ENCODE measurements around the gene RALGAPA2. TPM values are rescaled to one million over a fixed set of nuclear protein-coding genes. Genes with fewer than 3 reads are reported as not detected.

RALGAPA2 gene
- total RNA-seq, 2 experiments from 2014 or later, result 21.2 to 21.9 TPM

- DNase-seq (no peak), ATAC-seq (ENCODE audit: poor library complexity) (no peak)
- intact Hi-C loops (cut with DNase I, micrococcal nuclease), result no loop called here
- Mint-ChIP-seq H3K4me1 (ENCODE audit: low read depth) (no peaks in the 10 kb centered on the region), H3K4me3 (no peak overlapping the region), H3K27me3 (no peaks in the 10 kb centered on the region), H3K36me3 (ENCODE audit: low read depth) (peaks cover 84% of the 10 kb centered on the region), H3K9me3 (no peaks in the 10 kb centered on the region), H3K27ac (no peak overlapping the region)
- no peak for TF ChIP-seq CTCF (IDR thresholded peaks at IDR 0.05)
- Histone ChIP-seq H3K4me1 (ENCODE audit: insufficient read depth, low read length) (no peaks in the 10 kb centered on the region), H3K9me3 (ENCODE audit: control insufficient read depth in 1 of 2, insufficient read depth in 1 of 2, low read length in 2 of 2) (no peaks in the 10 kb centered on the region), H3K27me3 (ENCODE audit: control insufficient read depth in 1 of 2, insufficient read depth in 2 of 2, low read length in 2 of 2) (no peaks in the 10 kb centered on the region), H3K36me3 (ENCODE audit: insufficient read depth, low read length) (peaks cover 49% of the 10 kb centered on the region), H3K4me3 (ENCODE audit: low read length) (no peak overlapping the region), H3K27ac (ENCODE audit: low read depth in 1 of 2, low read length in 2 of 2) (no peak overlapping the region)
- ChIA-PET POLR2A (no interaction called here), CTCF (interaction anchor here (1.3 to 1.9 kb wide), 2 partner anchors 15 to 22 kb away, joined by 3 to 4 read pairs; no protein-coding TSS in a partner anchor)
Observed at GRCh38 chr20:20578838-20579237, 133.6 kb downstream of the RALGAPA2 start.

GRCh38 chr20:20573797-20574196 lies 138.6 kb downstream of the RALGAPA2 start:
- H3K9me3 ChIP-seq (ENCODE audit: control insufficient read depth in 1 of 2, insufficient read depth in 1 of 2, low read length in 2 of 2), result no peaks in the 10 kb centered on the region
- ChIA-PET CTCF (no interaction called here), POLR2A (no interaction called here)
- no peak overlapping the region for H3K4me3 Mint-ChIP-seq
- no peaks in the 10 kb centered on the region for H3K4me1 ChIP-seq (ENCODE audit: insufficient read depth, low read length)
- no peaks in the 10 kb centered on the region for H3K27me3 Mint-ChIP-seq
- ATAC-seq (ENCODE audit: poor library complexity) (no peak), DNase-seq (no peak)
- no peak overlapping the region for H3K27ac ChIP-seq (ENCODE audit: low read depth in 1 of 2, low read length in 2 of 2)
- H3K4me3 ChIP-seq (ENCODE audit: low read length), result no peak overlapping the region
- no peaks in the 10 kb centered on the region for H3K9me3 Mint-ChIP-seq
- peaks cover 28% of the 10 kb centered on the region for H3K36me3 ChIP-seq (ENCODE audit: insufficient read depth, low read length)
- H3K27me3 ChIP-seq (ENCODE audit: control insufficient read depth in 1 of 2, insufficient read depth in 2 of 2, low read length in 2 of 2), result no peaks in the 10 kb centered on the region
- no peak for TF ChIP-seq CTCF (IDR thresholded peaks at IDR 0.05)
- H3K27ac Mint-ChIP-seq, result no peak overlapping the region
- H3K4me1 Mint-ChIP-seq (ENCODE audit: low read depth), result no peaks in the 10 kb centered on the region
- intact Hi-C loops (cut with DNase I, micrococcal nuclease), result no loop called here
- H3K36me3 Mint-ChIP-seq (ENCODE audit: low read depth), result peaks cover 77% of the 10 kb centered on the region

GRCh38 chr20:20571068-20571780 lies 141.2 kb downstream of the RALGAPA2 start:
- H3K9me3 Mint-ChIP-seq, result no peaks in the 10 kb centered on the region
- ATAC-seq (ENCODE audit: poor library complexity) (no peak), DNase-seq (no peak)
- H3K4me1 Mint-ChIP-seq (ENCODE audit: low read depth), result no peaks in the 10 kb centered on the region
- Histone ChIP-seq H3K4me1 (ENCODE audit: insufficient read depth, low read length) (no peaks in the 10 kb centered on the region), H3K27ac (ENCODE audit: low read depth in 1 of 2, low read length in 2 of 2) (no peak overlapping the region), H3K27me3 (ENCODE audit: control insufficient read depth in 1 of 2, insufficient read depth in 2 of 2, low read length in 2 of 2) (no peaks in the 10 kb centered on the region), H3K9me3 (ENCODE audit: control insufficient read depth in 1 of 2, insufficient read depth in 1 of 2, low read length in 2 of 2) (no peaks in the 10 kb centered on the region), H3K4me3 (ENCODE audit: low read length) (no peak overlapping the region), H3K36me3 (ENCODE audit: insufficient read depth, low read length) (peaks cover 18% of the 10 kb centered on the region)
- no peak overlapping the region for H3K27ac Mint-ChIP-seq
- H3K4me3 Mint-ChIP-seq, result no peak overlapping the region
- no peaks in the 10 kb centered on the region for H3K27me3 Mint-ChIP-seq
- no peak for TF ChIP-seq CTCF (IDR thresholded peaks at IDR 0.05)
- CTCF ChIA-PET, result no interaction called here
- H3K36me3 Mint-ChIP-seq (ENCODE audit: low read depth), result peaks cover 75% of the 10 kb centered on the region
- intact Hi-C loops (cut with DNase I, micrococcal nuclease), result no loop called here
- POLR2A ChIA-PET, result no interaction called here

Measured in CD4-positive, alpha-beta T cell (primary cell).